ENCODE measurements around the gene PRPF6.
A peak's percentile ranks its signal among the peaks of the same experiment; 100 is the strongest.

Gene PRPF6

DNA sequence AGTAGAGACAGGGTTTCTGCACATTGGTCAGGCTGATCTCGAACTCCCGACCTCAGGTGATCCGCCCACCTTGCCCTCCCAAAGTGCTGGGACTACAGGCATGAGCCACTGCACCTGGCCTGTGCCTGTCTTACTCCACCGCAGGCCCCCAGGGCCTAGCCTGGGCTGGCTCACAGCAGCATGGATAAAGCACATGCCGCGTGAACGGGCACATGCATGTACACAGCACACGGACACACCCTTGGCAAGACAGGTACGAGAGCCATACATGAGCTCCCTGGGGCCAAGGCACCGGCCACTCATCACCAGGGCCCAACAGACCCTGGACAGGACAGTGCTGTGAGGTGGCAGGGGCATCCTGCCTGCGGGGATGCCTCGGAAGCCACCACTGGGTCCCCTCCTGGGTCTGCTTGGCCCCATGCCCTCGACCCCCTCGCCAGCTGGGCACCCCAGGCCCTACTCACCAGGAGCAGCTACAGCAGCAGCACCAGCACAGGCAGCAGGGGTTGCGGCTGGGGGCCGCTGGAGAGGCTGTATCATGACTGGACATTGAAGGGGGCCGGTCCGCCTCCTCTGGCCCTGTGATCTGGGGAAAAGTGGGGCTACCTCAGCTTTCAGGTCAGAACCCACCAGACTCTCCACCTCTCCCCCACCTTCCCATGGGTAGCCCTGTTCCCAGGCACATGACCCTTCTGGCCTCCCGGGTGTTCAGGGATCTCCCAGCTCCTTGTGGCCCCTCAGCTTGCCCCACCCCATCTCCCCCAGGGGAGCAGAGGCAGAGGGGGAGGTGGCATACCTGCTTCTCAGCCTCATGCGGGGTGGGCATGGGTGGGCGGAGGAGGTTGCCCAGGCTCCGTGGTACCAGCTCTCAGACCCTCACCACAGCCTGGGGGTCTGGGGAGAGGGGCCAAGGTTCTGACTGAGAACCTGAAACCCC lies 95.4 kb downstream of the PRPF6 start:
- DNase-seq (ENCODE audit: low read depth, low spot score), result no peak

DNA sequence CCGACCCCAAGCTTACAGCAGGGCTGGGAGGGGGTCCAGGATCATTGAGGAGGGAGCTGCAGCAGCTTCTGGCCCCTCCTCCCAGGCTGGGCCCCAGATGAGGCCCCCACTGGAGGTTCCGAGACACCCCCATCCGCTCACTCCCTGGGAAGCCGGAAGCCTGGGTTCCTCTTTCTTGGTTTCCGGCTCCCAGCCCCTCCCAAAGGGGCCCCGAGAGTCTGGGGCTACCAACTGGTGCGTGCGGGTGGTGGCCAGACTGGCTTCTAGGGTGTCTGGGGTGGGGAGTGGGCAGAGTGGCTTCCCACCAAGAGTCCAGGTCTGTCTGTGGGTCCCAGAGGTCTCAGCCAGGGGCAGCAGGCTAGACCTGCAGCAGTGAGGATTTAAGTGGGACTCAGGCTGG lies 96.2 kb downstream of the PRPF6 start:
- DNase-seq (ENCODE audit: low read depth, low spot score), result no peak

DNA sequence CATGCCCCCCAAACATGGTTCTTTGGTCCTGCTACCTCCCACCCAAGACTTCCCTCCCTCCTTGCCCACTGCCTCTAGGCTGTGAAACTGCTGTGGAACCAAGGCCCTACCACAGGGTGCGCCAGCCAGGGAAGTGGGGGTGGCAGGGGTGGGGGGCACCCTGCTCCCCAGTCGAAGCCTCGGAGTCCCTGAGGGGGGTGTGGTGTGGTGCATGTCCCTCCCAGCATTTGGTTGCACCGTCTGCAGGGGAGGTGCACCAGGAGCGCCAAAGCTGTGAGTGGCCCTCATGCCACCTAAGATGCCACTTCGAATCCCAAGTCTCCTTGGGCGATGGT lies 96.6 kb downstream of the PRPF6 start:
- DNase-seq (ENCODE audit: low read depth, low spot score), result no peak

DNA sequence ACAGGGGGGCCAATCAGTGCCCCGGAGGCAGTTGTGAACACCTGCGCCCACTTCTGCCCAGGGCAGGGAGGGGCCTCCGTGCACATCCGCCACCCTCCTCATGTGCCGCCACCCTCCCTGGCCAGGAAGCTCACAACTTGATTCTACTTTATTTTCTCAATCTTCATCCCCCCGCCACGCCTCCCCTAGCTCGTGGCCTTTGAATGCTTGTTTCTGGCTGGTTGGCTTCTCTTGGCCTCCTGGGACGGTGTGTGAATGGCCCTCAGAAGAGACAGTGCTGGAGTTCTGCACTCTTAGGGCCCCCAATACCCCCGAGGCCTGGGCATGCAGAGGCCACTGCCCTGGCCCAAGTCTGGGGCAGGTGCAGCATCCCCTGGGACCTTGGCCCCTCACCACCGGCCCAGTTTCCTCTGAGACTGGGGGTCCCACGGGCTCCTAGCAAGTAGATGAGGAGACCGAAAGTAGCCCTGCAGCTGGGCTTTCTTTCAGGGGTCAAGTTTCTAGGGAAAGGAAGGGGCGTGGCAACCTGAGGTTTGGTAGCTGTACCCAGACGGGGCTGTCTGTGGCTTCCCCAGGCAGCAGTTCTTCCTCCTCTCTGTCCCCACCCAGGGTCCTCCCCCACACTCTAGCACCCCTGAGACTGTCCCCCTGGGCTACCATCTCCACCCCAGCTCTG lies 97.1 kb downstream of the PRPF6 start:
- no peak for DNase-seq (ENCODE audit: low read depth, low spot score)

DNA sequence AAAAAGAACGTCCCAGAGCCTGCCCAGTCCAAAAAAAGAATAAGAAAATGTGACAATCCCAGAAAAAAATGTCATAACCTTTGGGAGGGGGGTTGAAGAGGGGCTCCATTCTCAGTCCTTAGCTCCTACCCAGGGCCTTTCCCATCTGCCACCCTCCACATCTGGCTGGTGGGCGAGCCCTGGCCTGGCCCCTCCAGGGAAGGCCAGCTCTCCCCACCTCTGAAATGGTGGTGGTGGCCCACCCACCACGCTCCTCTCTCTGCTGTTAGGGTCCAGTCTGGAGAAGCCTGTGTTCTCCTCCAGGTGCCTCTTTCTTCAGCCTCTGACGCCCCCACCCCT lies 98.0 kb downstream of the PRPF6 start:
- DNase-seq (ENCODE audit: low read depth, low spot score), result no peak

DNA sequence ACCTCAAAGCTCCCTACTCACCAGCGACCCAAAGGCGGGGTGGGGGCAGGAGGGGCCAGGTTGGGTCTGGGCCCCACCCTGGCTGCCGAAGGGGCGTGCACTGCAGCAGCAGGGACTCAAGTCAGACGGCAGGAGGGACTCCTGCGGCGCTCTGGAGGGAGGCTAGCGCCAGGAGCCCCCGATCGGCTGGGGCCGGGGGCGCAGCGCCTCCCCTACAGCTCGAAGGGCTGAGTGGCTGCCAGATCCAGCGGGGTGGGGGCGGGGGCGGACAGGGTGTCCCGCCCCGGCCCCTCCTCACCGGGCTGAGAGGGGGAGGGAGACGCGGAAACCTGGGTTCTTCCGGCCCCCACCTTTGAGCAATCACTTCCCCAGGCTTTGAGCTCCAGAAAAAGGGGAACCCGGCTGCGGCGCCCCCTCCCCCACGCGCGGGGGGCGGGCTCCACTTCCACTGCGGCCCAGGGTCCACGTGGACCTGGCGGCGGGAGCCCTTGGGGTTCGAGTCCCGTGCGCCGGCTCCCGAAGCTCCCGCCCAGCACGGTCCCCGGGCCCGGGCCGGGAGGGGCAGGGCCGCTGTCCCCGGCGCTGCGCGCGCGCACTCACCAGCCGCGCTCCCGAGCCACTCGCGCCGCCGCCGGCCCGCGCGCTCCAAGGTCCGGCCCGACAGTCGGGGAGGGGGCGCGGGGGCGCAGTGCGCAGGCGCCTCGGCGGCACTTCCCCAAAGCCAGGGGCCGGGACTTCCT lies 98.5 kb downstream of the PRPF6 start, which contains the start of gene RGS19:
RGS19 (minus strand) TSS at position 246 of the 740 bp plus-strand sequence. CDS start 2,632 bp downstream, outside the sequence.
- DNase-seq (ENCODE audit: low read depth, low spot score), result peak; percentile 59

DNA sequence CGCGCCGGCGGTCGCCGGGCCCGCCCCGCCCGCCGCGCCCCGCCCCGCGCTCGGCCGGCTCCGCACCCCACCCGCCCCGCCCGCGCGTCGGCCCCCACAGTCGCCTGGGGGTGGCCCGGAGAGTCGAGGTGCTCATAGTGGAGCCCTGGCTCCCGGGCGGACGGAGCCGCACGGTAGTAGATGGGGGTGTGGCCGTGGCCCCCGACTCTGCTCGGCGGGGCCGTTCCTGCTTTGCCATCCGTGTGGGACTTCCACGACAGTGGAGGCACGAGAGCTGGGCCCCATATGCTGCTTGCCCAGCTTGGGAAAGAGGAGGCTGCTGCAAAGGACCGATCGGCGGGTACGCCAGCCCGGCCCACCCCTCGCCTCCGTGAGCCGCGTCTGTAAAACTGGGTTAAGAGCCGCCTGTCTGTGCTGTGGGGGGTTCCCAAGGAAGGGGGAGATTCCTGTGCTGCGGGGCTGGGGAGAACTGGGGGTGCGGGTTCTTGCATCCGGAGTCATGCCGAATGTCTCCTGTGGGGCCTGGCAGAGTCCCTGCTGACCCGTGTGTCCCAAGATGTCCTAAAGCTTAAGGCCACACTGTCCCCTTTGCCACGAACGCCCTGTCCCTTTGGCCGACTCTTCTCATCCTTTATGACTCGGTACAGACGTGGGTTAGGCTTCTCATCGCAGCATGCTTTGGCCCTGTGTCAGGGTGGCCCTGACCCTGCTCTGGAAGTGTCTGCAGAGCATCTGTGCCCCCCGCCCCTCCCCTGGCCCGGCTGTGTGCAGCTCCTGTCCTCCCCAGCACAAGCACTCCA lies 99.3 kb downstream of the PRPF6 start, which contains the start of gene OPRL1:
OPRL1 (plus strand) TSS at position 70 of the 800 bp plus-strand sequence. CDS start 12,639 bp downstream, outside the sequence.
- DNase-seq (ENCODE audit: low read depth, low spot score), result no peak

DNA sequence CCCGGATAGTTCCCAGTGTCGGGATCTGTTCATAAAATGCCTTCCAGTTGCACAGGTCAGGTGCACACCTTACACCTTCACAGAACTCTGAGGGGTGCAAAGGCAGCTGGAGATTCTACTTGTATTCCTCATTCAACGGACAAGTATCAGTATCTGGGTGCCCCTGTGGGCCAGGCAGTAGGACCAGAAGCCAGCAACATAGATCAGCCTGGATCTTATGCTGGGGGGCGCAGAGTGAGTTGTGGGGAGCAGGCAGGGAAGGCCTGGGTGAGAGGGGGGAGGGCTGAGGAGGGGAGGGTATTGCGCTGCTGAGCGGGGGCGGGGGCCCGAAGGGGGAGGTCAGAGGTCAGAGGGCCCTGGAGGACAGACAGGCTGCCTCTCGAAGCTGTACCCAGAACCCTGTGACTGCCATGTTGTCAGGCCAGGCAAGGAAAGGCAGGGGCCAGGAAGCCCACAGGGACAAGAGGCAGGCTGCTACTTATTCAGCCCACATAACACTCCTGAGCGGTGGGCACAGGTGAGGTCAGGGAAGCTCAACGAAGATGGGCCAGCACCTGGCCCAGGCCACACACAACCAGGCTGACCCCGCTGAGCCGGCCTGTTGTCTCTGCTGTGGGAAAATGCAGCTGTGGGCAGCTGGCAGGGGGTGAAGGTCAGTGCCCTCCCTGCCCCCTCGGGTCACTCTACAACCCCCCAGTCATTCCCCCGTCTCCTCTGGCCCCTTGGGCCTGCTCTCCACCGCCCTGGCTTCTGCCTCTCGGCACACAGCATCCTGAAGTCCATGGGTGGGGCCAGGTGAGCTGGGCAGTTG lies 100.1 kb downstream of the PRPF6 start:
- DNase-seq (ENCODE audit: low read depth, low spot score), result no peak

DNA sequence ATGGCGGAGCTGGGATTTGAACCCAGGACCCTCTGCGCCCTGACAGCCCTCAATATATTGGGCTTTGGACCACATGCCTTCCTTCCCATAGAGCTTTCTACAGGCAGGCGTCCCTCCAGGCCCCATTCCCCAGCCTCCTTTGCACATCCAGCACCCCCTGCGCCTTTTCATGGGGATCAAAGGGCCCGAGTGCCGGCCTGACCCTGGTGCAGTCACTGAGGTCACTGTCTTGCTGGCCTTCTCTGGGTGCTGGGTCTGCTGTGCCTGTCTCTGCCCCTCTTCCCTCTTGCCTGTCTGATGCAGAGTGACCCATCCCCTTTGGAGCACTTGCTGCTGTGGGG lies 100.7 kb downstream of the PRPF6 start:
- DNase-seq (ENCODE audit: low read depth, low spot score), result no peak

DNA sequence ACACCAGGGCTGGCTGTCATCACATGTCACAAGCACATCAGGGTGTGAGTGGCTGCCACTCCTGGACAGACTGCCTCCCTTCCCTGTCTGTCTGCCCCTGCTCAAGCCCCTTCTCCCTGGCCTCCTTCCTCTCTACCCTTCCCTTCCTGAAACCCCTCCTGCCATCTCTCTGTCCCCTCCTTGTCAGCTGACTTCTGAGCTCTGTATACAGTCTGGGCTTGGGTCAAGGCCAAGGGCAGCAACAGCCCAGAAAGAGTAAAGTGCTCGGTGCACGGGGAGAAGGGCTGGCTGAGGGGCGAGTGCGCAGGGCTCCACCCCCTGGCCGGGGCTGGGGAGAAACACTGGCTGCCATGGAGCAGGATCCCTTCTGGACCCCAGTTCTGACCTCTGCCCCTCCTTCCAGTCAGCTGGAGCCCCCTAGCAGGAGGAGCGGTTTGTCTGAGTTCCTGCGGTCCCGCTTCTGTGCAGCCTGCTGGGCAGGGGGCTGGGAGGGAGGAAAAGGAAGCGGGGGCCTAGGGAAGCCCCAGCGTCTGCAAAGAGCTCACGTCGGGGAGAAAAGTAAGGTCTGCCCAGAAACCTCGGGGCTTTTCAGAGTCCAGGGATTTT lies 101.3 kb downstream of the PRPF6 start:
- no peak for DNase-seq (ENCODE audit: low read depth, low spot score)
